Liver (tissue), 3 donors: ENCODE measurements around the gene ABCC1.

Experiments used
- EGR1 ChIP-seq, 2 donors: IDR thresholded peaks; 2 replicates each; pipeline ENCODE4 v1.6.1; 2016 to 2018; ENCODE audit warnings: antibody characterized with exemption in 2 of 2, low read depth in 2 of 2
- FOXA1 ChIP-seq: IDR thresholded peaks from 2 replicates; pipeline ENCODE4 v1.6.1; 2016; ENCODE audit warnings: antibody characterized with exemption
- GABPA ChIP-seq, 2 donors: IDR thresholded peaks in 1 of 2; conservative IDR thresholded peaks in 1 of 2; 2 replicates each; pipeline ENCODE4 v1.6.1; 2016; ENCODE audit warnings: antibody characterized with exemption in 2 of 2, mild to moderate bottlenecking in 1 of 2, moderate library complexity in 1 of 2
- HNF4A ChIP-seq, 2 donors: conservative IDR thresholded peaks; 2 replicates each; pipeline ENCODE4 v1.6.1; 2016; ENCODE audit warnings: antibody characterized with exemption in 2 of 2, mild to moderate bottlenecking in 2 of 2
- JUND ChIP-seq, 2 donors: IDR thresholded peaks; 2 replicates each; pipeline ENCODE4 v1.6.1; 2016; ENCODE audit warnings: antibody characterized with exemption in 2 of 2
- RAD21 ChIP-seq, 2 donors: IDR thresholded peaks; 2 replicates each; pipeline ENCODE4 v1.6.1; 2016; ENCODE audit warnings: antibody characterized with exemption in 2 of 2, mild to moderate bottlenecking in 2 of 2
- SP1 ChIP-seq: IDR thresholded peaks from 2 replicates; pipeline ENCODE4 v1.6.1; 2018; ENCODE audit warnings: antibody characterized with exemption, mild to moderate bottlenecking
- TAF1 ChIP-seq: conservative IDR thresholded peaks from 2 replicates; pipeline ENCODE4 v1.6.1; 2016; ENCODE audit warnings: antibody characterized with exemption, mild to moderate bottlenecking
- YY1 ChIP-seq: IDR thresholded peaks from 2 replicates; pipeline ENCODE4 v1.6.1; 2016; ENCODE audit warnings: antibody characterized with exemption, mild to moderate bottlenecking
- TF ChIP-seq, protein P1 (sequence below): fragments of 150-350 bp; IDR thresholded peaks from 2 replicates; pipeline ENCODE4 v1.5.1; 2017; ENCODE audit warnings: improper control_type of control experiment, low read depth, low read length; ENCODE audit not compliant: missing input control
- TF ChIP-seq, protein P2 (sequence below): IDR thresholded peaks from 2 replicates; pipeline ENCODE4 v1.6.1; 2016; ENCODE audit warnings: antibody characterized with exemption
- TF ChIP-seq, protein P3 (sequence below): IDR thresholded peaks from 2 replicates; pipeline ENCODE4 v1.6.1; 2016; ENCODE audit warnings: antibody characterized with exemption
- TF ChIP-seq, protein P4 (sequence below): IDR thresholded peaks from 2 replicates; pipeline ENCODE4 v1.6.1; 2016; ENCODE audit warnings: antibody characterized with exemption, mild to moderate bottlenecking
- TF ChIP-seq, protein P5 (sequence below): IDR thresholded peaks from 2 replicates; pipeline ENCODE4 v1.6.1; 2016; ENCODE audit warnings: antibody characterized with exemption
- donor health status: healthy.
- donor health status: healthy.

DNA sequence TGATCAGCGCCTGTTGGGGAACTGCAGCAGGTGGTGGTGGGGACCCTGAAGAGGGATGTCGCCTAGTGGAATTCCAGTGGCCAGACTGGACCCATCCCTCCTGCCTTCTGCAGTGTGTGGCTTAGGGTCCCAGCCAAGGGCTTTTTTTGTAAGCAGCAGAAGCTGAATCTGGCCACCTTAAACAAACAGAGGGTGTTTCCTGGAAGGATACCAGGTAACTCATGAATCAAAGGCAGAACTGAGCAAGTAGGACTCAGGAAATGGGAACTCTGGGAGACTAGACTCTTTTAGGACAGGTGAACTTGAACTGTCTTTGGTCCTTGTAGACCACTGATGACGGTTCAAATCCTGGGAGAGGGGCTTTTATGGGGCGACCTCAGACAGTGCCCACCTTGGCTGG, 149.9 kb downstream of the ABCC1 start:
- TF ChIP-seq, protein P1, sequence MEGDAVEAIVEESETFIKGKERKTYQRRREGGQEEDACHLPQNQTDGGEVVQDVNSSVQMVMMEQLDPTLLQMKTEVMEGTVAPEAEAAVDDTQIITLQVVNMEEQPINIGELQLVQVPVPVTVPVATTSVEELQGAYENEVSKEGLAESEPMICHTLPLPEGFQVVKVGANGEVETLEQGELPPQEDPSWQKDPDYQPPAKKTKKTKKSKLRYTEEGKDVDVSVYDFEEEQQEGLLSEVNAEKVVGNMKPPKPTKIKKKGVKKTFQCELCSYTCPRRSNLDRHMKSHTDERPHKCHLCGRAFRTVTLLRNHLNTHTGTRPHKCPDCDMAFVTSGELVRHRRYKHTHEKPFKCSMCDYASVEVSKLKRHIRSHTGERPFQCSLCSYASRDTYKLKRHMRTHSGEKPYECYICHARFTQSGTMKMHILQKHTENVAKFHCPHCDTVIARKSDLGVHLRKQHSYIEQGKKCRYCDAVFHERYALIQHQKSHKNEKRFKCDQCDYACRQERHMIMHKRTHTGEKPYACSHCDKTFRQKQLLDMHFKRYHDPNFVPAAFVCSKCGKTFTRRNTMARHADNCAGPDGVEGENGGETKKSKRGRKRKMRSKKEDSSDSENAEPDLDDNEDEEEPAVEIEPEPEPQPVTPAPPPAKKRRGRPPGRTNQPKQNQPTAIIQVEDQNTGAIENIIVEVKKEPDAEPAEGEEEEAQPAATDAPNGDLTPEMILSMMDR: no peak
- TF ChIP-seq GABPA (IDR thresholded peaks at IDR 0.05 in 1 of 2, conservative IDR thresholded peaks at IDR 0.05 in 1 of 2) (no peak), YY1 (no peak), TAF1 (no peak), RAD21 (IDR thresholded peaks at IDR 0.05) (no peak), HNF4A (conservative IDR thresholded peaks at IDR 0.05) (no peak), EGR1 (IDR thresholded peaks at IDR 0.05; ENCODE audit: low read depth in 2 of 2) (no peak), SP1 (no peak), JUND (IDR thresholded peaks at IDR 0.05) (no peak), FOXA1 (no peak)
- TF ChIP-seq, protein P2, sequence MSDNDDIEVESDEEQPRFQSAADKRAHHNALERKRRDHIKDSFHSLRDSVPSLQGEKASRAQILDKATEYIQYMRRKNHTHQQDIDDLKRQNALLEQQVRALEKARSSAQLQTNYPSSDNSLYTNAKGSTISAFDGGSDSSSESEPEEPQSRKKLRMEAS: no peak
- TF ChIP-seq, protein P3, sequence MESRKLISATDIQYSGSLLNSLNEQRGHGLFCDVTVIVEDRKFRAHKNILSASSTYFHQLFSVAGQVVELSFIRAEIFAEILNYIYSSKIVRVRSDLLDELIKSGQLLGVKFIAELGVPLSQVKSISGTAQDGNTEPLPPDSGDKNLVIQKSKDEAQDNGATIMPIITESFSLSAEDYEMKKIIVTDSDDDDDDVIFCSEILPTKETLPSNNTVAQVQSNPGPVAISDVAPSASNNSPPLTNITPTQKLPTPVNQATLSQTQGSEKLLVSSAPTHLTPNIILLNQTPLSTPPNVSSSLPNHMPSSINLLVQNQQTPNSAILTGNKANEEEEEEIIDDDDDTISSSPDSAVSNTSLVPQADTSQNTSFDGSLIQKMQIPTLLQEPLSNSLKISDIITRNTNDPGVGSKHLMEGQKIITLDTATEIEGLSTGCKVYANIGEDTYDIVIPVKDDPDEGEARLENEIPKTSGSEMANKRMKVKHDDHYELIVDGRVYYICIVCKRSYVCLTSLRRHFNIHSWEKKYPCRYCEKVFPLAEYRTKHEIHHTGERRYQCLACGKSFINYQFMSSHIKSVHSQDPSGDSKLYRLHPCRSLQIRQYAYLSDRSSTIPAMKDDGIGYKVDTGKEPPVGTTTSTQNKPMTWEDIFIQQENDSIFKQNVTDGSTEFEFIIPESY: no peak
- TF ChIP-seq, protein P4, sequence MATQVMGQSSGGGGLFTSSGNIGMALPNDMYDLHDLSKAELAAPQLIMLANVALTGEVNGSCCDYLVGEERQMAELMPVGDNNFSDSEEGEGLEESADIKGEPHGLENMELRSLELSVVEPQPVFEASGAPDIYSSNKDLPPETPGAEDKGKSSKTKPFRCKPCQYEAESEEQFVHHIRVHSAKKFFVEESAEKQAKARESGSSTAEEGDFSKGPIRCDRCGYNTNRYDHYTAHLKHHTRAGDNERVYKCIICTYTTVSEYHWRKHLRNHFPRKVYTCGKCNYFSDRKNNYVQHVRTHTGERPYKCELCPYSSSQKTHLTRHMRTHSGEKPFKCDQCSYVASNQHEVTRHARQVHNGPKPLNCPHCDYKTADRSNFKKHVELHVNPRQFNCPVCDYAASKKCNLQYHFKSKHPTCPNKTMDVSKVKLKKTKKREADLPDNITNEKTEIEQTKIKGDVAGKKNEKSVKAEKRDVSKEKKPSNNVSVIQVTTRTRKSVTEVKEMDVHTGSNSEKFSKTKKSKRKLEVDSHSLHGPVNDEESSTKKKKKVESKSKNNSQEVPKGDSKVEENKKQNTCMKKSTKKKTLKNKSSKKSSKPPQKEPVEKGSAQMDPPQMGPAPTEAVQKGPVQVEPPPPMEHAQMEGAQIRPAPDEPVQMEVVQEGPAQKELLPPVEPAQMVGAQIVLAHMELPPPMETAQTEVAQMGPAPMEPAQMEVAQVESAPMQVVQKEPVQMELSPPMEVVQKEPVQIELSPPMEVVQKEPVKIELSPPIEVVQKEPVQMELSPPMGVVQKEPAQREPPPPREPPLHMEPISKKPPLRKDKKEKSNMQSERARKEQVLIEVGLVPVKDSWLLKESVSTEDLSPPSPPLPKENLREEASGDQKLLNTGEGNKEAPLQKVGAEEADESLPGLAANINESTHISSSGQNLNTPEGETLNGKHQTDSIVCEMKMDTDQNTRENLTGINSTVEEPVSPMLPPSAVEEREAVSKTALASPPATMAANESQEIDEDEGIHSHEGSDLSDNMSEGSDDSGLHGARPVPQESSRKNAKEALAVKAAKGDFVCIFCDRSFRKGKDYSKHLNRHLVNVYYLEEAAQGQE: no peak
- TF ChIP-seq, protein P5, sequence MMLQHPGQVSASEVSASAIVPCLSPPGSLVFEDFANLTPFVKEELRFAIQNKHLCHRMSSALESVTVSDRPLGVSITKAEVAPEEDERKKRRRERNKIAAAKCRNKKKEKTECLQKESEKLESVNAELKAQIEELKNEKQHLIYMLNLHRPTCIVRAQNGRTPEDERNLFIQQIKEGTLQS: no peak
